GM12874 (cell line): Measurements from ENCODE around the gene ACOX2.

Experiments used
- CTCF ChIP-seq: IDR thresholded peaks from 2 replicates; pipeline ENCODE4 v1.5.1; 2011; ENCODE audit warnings: low read depth, mild to moderate bottlenecking, control low read depth, low read length, moderate library complexity; ENCODE audit not compliant: insufficient read depth

The ACOX2 gene

DNA sequence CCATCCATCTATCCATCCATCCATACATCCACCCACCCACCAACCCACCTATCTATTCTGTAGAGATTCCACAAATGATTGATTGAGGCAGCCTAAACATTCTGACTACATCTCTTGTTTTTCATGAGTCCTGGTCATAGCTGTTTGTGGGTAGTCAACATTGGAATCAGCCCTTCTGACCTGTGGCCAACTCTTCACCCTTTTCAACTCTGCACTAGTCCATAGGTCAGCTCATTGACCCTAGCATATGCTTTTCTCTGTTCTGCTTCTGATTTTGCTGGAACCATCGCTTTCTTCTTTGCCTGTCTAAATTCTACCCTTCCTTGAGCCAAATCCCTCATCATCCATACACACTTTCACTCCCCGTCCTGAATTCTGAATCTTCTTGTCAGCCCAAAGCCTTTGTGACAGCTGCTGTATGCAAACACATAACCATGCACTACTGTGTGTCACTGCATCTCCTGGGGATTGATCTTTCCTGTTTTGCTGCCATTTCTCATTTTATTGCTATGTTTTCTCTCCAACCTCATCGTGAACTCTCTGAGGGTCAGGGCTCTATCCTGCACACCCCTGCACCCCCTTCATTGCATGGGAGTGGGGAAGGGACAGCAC is 61.9 kb downstream of the ACOX2 start:
- no peak for TF ChIP-seq CTCF

DNA sequence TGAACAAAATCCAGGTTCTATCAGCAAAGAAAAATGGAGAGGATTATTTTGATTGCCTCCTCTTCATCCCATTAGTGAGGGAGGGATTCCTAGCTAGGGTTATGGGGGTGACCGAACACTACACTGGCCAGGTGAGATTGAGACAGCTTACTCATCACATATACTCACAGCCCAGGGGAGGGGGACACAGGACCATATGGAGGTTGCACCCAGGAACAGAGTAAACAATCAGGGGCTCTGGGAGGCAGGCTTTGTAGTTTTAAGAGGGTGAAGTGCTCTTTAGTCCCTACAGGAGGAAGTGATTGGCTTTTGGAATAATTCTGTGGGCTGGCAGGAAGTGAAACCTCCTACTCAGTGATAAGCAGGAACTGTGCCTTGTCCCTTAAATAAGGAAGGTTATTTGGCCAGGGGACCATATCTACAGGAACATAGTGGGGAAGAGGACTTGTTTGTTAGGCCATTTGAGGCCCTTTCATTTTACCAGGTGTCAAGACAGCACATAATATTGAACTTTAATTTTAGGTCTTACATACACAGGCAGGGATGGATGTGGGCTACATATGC is 62.6 kb downstream of the ACOX2 start:
- no peak for TF ChIP-seq CTCF

- TF ChIP-seq CTCF = no peak
Observed at GRCh38 chr3:58473275-58473674, 63.7 kb downstream of the ACOX2 start.

DNA sequence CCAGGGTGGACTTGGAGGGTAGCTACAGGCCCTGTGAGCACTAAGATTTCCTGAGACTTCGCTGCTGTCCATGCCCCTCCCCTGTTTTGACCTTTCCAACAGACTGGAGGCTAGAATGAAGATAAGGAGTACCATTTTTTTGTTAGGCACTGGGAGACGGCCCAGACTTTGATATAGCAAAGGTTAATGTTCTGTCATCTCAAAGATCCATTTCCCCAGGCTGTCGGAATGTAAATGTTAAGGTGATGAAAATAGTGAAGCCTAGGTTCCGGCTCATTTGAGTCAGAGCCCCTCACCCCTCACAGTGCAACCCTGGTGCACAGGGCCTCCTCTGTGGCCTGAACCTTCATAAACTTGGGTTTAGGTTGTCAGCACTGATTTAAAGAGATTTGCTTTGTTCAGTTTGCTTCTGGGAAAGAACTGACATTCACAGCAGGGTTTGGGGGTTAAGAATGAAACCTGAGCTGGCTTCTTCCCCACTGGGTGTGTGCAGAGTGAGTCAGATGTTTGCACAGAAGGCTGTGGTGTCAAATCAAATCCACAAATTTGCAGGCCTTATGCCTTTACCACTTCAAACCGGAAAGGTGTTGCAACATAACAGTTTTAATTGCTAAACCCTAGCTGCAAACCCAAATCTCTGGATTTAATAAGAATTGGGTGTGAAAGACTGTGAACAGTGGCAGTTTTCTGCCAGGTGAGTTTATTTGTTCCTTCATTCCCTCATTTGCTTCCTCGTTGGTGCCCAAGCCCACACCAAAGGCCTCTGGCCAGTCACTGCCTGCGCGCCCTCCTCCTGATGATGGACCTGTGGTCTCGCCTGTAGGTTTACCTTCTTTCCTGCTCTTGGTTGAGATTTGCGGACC is 65.7 kb downstream of the ACOX2 start:
- no peak for TF ChIP-seq CTCF

DNA sequence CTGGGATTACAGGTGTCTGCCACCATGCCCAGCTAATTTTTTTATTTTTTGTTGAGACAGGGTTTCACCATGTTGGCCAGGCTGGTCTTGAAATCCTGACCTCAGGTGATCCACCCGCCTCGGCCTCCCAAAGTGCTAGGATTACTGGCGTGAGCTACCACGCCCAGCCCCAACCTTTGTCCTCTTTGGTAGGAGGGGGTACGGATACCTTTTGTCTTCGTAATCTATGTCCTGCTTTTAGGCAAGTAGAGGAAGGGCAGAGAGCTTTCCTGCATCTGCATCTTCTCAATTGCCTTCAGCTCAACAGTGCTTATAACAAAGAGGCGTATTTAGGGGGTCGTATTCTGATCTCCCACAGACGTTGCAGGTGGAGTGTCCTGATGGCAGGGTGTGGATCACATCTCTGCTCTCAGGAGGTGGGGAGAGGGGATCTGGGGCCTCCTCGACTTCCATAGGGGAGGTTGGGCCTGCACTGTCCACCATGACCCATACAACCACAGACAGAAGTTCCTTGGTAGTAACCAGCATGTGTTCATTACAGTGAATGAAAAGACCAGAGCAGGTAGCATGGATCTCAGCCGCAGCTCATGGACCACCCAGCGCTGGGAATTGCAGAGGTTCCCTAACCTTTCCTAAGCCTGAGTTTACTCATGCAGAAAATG is 66.5 kb downstream of the ACOX2 start:
- no peak for TF ChIP-seq CTCF

GRCh38 chr3:58469096-58469495 is 67.9 kb downstream of the ACOX2 start:
- no peak for TF ChIP-seq CTCF
